Astrocyte (in vitro differentiated cells and primary cell): ENCODE results near the gene DHRS2.

ENCODE experiments used
- CTCF ChIP-seq: IDR thresholded peaks from 2 replicates; pipeline ENCODE4 v1.5.1; 2011; ENCODE audit warnings: low read depth, mild to moderate bottlenecking, inconsistent platforms, low read length, moderate library complexity; ENCODE audit not compliant: insufficient read depth
- EZH2 ChIP-seq: IDR thresholded peaks from 2 replicates; pipeline ENCODE4 v1.6.1; 2012; ENCODE audit warnings: mild to moderate bottlenecking, low read length, inconsistent platforms; ENCODE audit not compliant: insufficient read depth

- no peak for TF ChIP-seq CTCF
- no peak for TF ChIP-seq EZH2
Observed at GRCh38 chr14:23589606-23590005, 46.6 kb upstream of the DHRS2 start.
